ENCODE data around the gene ARAP2. TPM values are rescaled to one million over a fixed set of nuclear protein-coding genes. Genes with fewer than 3 reads are reported as not detected.
A peak's percentile ranks its signal among the peaks of the same experiment; 100 is the strongest.
"Not testable (repeated sequence)": the region's sequence is repeated elsewhere in the genome, so short reads cannot be mapped to it uniquely, and the experiment has no call there.

The ARAP2 gene
- polyA plus RNA-seq, 1 donor, result 1.4 TPM

DNA sequence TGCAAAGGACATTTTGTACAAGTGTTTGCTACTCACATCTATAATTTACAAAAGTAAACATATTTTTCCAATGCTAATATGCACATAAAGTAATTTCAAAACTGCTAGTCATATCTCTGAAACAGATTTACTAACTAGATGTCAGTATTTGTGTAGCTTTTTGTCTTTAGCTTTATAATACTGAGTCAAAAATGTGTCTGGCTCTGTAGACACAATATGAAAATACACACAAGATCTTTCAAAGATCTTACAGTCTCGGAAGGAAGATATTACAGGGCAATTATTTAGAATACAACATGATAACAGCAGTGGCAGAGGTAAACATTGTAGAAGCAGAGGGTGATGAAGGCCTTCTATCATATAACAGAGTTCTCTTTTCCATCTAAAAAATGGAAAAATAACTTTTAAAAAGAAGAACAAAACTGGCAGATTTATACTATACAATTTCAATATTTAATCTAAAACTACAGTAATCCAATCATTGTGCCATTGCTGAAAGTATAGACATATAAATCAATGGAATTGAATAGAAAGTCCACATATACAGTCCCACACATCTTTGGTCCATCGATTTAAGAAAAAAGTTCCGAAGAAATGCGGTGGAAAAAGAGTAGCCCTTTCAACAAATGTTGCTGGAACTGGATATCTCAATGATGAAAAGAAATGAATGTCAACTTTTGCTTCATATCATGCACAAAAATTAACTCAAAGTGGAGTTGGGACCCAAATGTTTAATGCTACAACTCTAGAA, 29.4 kb downstream of the ARAP2 start:
- DNase-seq, result no peak

DNA sequence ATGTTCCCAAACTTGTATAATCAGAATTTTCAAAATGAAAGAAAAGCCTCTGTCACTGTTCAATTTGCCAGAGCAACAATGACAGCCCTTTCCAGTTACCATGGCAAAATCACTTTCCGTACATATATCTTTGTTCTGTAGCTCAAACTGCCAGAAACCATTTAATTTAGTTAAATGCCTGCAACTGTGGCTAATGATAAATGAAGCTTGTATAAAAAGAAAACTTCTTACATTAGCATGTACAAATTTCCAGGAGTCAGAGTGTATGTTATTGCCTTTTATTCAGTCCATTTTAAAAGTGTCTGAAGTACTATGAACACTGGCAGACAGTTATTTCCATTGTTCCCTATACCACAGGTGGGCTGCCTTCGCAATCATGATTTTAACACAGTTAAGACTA, 30.3 kb downstream of the ARAP2 start:
- DNase-seq, result no peak

DNA sequence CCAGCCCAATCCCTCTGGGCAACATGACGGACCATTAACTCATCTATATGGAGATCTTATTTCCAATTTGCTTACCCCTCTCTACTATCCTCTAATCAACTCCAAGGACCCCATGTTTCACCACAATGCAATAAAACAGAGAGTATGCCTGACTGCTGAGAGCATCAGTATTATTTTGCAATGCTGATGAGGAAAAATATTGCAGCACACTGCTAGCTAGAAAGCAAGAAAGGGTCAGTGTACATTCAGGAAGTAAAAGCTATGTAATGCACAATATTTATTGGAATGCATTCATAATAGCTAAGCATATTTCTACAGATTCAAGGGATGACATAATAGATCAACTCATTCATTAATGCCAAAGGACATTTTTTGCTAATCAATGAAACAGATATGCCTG, 33.2 kb downstream of the ARAP2 start:
- no peak for DNase-seq

DNA sequence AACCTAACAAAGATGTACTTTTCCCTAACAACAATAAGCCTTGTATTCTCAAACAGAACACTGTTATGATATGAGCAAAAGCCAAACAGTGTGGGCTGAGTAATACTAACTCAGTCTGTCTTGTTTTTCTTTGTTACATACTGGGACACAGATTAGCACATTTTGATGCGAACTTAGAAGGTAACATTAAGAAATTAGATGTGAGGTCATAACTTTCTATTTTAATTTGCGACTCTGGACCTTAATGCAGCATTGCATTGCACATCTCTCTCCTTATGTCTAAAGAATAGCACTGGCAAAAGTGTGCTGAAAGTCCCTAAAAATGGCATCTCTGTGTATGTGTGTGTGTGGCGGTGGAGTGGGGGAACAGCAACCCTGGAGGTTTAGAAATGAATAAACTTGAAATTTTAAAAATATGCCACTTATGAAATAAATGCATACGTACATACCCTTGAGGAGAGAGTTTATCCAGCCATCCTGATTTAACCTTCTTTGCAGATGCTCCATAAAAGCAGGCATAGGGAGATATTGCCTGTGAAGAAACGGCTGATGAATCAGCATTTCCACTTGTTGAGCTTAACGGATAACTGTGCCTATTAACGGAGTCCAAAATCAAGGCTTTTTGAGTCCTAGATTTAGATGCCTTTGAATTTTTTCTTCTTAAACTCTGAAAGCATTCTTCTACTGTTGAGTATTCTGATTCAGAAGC, 34.2 kb downstream of the ARAP2 start:
- DNase-seq, result no peak

DNA sequence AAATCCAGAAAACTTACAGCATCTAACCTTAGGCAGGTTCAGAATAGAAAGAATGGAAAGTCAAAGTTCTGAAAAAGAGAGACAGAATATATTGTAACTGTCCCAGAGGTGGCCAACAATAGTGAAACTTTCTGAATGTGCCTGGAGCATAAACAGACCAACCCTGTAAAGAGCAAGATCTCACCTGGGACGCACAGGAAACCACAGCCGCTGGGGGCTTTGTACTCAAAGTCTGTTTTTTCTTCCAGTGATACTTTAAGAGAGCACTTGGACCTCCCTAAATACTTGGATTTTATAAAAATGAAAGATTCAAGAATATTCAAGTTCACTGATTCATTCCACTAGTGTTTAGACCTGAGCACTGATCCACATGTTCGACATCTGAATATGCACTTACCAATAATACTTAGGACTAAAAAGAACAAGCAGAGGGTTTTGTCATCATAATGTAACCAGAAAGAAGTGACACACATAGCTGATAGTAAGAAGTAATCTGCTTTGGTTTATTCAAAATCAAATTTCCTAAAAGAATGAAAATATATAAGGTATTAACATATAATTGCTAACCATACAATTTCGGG, 35.3 kb downstream of the ARAP2 start:
- no peak for DNase-seq

DNA sequence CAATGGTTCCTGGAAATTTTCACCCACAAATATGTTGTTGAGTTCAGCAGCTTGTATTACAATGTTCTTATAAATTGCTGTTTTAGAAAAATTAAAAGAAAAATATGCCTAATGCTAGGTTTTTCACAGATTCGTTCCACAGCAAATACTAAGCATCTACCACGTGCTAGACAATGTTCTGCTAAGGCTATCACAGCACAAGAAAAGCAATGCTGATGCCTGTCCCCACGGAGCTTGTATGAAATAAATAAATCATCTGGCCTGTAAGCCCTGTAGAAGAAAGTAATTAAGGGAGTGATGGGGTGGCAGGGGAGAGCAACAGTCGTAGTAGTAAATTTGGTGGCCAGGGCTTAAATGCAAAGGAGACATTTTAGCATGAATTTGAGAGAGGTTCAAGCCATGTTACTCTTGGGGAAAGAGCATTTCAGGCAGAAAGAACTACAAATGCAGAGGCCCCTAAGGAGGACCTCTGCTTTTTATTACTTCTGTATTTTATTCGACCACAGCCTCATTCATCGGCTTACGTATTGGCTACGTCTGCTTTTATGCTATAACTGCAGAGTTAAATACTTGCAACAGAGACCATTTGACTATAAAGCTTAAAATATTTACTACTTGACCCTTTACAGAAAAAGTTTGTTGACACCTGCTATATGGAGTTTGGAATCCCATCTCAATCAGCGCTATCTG, 36.3 kb downstream of the ARAP2 start:
- no peak for DNase-seq

DNA sequence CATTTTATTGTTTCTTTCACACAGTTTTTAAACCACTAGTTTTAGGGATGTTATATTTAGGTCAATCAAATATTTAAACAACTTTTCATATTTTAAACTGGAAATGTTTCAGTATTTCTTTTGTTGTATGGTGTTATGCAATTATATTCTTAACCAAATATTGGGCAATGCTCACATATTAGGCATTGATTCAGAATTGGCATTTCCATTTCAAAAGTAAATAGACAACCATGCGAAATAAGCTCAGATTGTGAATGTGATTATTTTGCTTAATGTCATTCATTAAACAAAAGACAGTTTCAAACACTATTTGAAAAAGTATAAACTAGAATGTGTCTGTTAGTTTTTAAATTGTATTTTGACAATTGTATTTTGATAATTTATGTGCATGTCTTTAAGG, 36.9 kb downstream of the ARAP2 start:
- no peak for DNase-seq

DNA sequence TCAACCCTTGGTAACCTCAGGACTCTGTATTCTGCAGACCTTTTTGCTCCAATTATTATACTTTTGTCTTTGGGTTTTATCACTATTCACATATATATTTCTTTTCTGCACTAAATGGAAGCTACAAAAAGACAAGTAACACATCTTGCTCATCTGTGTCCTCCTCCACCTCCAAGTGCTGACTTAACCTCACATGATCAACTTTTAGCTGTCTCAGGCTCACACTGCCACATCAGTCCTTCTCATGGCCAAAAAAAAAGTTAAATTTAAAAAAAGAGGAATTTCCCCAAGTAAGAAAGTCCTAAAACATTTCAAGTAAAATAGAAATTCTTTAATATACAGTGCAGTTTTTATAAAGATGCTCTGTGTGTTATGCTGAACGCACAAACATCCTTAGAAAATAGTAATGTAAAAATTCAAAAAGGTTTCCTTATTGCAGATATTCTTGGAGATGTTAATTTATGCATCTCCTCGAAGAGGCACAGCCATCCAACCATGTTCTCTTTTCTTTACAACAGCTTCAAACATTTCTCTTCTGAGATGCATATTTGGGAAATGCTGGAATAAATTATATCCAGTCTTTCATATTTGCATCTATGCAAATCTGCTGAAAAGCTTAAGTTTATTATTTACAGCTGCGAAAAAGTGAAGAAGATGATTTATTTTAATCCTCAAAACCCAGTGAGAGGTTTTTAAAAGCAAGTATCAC, 37.6 kb downstream of the ARAP2 start:
- DNase-seq, result no peak

DNA sequence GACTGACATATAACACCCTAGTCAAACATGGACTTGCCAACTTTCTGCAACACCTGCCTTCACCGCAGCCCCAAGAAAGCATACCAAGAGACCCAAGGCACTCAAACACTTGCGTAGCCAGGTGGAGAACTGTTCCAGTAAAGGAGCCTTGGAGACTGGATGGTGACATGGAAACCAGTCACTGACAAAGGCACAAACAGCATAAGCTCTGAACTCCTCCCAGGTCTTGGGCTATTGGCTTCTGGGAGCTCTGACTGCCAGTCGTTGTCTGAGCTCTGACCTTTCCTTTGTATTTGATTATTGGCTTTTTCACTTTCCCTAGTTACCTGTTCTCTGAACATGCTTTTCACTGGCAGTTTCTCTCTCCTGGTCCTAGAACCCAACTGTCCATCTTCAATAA, 38.3 kb downstream of the ARAP2 start:
- DNase-seq, result no peak

DNA sequence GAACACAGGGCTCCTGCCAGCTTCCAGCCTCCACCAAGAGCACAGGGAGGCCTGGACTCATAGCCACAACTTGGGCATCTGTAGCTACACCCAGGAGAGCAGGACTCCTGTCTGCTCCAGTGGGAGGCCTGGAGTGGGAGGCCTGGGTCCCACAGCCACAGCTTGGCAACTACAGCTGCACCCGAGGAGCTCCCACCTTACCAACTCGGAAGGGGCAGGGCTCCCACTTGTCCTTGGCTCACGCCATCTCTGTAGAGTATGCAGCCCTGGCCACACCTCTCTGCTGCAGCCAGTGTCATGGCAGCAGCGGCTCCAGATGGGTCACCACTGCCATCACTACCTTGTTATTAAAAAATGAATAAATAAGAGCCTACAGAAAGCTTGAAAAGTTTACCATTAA, 45.5 kb downstream of the ARAP2 start:
- no peak for DNase-seq

DNA sequence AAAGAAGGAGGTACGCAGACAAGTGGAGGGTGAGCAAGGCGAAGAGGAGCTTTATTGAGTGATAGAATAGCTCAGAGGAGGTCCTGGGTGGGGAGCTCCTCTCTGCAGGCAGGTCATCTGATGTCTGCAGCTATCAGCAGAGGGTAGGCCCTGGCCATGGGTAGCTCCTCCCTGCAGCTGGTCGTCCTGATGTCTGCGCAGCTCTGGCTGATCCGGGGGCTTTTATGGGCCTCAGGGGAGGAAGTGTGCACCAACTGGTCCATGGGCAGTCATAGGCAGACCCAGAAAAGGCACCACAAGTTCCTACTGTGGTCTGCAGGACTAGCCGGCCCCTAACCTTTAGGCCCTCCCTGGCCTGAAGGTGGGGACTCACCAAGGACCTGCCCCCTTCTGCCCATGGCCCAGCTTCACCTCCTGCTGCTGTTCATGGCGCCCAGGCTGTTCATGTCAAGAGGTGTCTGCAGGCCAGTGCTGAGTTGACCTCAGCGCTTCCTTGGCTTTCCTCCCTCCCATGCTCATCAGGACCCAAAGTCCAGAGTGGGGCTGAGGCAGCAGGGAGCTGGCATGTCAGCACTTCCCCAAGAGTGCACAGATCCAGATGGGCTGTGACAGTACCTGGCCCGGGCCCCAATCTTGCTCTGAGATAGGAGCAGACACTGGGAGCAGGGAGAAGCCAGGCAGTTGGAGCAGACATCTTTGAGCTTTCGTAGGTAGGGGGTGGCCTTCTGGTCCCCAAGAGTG, 46.1 kb downstream of the ARAP2 start:
- no peak for DNase-seq

DNA sequence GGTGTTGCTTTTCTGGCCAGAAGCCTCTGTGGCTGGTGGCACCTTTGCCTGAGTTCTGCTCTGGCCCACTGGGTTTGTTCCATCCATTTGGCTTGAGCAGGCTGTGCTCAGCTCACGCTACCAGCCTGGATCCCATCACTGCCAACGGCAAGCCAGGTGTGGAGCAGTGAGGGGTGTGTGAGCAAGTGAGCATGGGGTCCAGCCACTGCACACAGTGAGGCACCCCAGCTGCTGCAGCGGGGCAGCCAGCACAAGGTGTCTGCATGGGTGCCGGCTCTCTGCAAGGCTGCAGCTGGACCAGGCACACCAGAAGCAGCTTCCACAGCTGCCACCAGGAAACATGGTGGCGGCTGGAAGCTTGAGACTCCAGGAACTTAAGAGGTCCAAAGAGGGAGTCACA, 46.8 kb downstream of the ARAP2 start:
- DNase-seq, result no peak

DNA sequence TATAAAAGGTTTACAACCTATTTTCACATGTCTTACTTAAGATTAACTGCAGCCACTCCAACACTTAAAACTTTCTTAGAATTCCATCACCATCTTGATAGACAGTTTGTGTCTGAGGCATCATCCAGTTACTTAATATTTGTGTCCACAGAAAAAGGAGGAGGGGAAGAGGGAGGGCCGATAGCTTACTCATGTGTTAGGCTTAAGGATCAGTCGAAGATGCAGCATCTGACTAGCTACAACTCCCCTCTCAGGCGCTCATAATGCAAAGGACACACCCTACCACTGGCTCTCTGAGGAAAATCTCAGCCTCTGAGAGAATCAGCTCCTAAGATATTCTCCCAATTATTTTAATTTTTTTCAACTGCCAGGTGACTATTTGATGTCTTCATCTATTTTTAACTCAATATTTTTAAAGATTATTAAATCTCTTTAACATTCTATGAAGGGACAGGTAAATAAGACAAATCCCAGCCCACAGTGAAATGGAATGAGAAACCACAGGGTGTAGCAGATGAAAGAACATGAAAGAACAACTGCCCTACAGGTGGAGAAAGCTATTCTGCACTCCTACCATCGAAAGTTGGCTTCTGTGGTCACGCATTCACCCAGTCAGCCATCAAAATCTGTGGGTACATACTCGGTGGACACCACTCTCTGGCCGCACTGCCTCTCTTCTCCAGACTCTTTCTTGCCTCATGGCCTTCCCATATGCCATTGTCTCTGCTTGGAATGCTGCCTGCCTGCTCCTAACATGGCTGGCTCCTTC, 48.0 kb downstream of the ARAP2 start:
- DNase-seq, result no peak

DNA sequence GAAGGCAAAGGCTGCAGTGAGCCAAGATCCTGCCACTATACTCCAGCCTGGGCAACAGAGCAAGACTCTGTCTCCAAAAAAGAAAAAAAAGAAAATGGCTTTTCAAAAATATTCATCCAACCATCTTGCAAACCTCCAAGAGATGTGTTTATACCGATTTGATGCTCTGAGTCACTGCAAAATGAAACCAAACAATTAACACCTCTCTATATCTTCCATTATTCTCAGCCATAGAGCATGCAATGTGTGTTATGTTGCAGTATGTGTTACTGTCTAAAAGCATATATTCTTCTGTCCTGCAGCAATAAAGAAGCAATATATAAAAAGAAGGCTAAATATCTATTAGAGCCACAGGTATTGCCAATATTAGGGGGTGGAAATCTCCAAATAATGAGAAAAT, 51.4 kb downstream of the ARAP2 start:
- no peak for DNase-seq

DNA sequence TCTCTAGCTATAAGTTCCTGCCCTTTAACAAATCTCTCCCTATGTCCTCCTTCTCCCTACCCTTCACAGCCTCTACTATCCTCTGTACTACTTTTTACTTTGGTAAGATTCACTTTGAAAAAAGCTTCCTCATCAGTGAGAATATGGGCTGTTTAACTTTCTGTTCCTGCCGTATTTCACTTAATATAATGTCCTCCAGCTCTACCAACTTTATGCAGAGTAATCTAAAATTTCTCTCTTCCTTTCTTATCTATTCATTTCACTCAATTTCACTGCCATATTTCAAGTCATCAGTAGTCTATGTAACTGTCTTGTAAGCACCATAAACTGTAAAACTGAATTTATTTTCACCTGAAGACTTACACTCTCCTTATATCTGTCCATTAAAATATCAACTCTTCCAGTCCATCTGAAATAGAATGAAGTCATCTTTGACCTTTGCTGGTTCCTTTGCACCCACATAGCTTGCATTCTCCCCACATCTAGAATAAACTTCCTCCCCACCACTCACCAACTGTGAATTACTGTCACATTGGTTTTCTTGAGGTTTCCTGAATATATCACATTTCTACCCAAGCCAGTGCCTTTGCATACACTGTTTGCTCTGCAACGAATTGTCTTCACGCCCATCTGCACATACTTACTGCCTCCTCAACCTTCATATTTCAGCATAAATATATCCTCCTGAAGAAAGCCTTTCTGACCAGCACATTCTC, 54.6 kb downstream of the ARAP2 start:
- DNase-seq, result no peak

DNA sequence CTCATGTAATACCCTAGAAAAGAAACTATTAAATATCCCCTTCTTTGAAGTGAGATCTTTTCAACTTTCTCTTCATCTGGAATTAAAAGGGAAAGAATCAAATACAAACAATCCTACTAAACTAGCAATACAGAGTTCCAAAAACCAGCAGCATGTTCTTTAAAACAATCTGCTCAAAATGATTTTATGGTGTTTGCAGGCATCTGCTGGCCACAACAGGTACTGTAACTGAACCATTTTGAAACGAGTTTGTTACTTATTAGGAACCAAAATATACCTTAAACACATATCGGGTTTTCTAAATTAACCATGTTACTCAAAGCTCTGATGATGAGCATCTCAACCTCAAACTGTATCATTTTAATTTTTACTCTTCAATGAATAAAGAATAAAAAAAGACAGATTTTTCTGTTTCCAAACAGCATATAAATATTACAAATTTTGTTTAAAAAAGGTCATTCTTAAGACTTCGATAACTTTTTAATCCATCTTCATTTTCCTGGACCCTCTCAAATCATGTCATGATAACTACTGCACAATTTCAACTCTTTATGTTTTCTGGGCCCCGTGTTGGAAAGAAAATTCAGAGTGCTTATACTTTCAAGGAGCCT, 56.5 kb downstream of the ARAP2 start:
- peak; percentile 26 for DNase-seq

DNA sequence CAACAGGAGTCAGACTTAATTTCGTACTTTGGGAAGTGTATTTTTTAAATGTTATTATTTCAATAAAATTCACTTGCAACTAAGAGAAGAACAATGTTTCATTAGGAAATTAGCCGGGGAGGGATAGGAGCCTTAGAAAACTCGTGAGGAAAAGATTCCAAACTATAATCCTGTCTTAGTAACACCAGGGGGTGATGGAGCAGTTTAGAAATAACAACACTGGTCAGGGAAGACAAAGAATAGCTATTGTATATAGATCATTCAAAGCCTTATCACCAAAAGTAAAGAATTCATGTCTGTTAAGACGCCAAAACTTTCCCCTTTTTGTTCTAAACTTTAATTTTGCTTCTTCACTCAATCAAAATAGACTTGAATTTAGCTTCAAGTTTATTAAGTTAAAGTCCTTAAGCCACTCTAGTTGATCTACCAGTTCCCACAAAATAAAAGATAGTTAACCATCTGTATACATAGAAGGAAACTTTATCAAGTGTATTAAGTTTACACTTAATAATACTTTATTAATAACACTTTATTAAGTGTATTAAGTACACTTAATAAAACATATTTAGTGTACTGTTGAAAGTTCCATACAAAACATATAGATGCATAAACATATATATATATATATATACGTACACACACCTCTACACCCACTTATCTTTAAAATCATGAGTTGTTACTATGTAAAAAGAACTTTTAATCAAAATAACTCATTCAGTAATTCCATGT, 60.5 kb downstream of the ARAP2 start:
- no peak for DNase-seq

DNA sequence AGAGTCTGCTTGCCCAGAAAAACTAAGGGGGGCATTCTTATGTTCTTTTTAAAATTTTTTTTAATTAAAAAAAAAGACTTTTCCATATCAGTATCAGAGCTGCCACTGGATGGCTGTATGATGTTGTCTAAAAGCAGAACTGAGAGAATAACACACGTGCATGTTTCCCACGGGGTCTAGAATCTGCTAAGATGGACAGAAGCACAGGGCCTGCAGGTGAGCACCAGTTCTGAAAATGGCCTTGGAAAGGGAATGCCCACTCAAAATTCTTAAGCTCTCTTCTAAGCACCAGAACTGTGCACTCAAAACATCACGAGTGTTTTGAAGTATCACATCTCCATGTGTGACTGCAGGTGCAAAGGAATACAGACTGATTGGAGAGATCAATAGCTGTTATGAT, 61.1 kb downstream of the ARAP2 start:
- DNase-seq, result no peak

DNA sequence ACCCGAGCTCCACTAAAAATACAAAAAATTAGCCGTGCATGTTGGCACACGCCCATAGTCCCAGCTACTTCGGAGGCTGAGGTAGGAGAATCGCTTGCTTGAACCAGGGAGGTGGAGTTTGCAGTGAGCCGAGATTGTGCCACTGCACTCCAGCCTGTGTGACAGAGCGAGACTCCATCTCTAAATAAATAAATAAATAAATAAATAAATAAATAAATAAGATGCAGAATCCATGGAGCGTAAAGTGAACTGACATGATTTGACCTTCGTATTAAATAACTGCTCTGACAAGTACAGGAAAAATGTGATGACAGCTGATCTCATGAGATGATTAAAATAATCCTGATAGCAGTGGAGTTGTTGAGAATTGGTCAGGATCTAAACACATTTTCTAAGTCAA, 62.0 kb downstream of the ARAP2 start:
- not testable (repeated sequence) for DNase-seq
